Measurements from ENCODE around the gene ZC2HC1B. TPM values are rescaled to one million over a fixed set of nuclear protein-coding genes. Genes with fewer than 3 reads are reported as not detected.
"Not testable (repeated sequence)": the region's sequence is repeated elsewhere in the genome, so short reads cannot be mapped to it uniquely, and the experiment has no call there.

The ZC2HC1B gene
- total RNA-seq, 1 experiment from 2014 or later: not detected

DNA sequence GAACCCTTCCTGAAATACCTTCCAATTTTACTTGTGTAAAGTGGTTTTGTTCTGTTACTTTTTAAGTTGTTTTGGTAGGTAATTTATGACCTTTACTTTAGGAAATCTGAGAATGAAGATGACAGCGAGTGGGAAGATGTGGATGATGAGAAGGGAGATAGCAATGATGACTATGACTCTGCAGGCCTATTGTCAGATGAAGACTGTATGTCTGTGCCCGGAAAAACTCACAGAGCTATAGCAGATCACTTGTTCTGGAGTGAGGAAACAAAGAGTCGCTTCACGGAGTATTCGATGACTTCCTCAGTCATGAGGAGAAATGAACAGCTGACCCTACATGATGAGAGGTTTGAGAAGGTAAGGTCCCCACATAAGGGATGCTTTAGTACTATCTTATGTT is 6.6 kb upstream of the ZC2HC1B start:
- Mint-ChIP-seq H3K4me3 (ENCODE audit: unreplicated experiment) (no peak overlapping the region), H3K27ac (ENCODE audit: low read depth, unreplicated experiment) (no peak overlapping the region), H3K36me3 (ENCODE audit: insufficient read depth, unreplicated experiment) (peaks cover 97% of the 10 kb centered on the region), H3K27me3 (ENCODE audit: insufficient read depth, unreplicated experiment) (no peaks in the 10 kb centered on the region), H3K4me1 (ENCODE audit: insufficient read depth, unreplicated experiment) (no peaks in the 10 kb centered on the region), H3K9me3 (ENCODE audit: unreplicated experiment) (peaks cover 10% of the 10 kb centered on the region)
- intact Hi-C loops (cut with micrococcal nuclease): no loop called here
- no TSS peak for BruUV-seq (replicated peaks)
- TF ChIP-seq, protein P1, sequence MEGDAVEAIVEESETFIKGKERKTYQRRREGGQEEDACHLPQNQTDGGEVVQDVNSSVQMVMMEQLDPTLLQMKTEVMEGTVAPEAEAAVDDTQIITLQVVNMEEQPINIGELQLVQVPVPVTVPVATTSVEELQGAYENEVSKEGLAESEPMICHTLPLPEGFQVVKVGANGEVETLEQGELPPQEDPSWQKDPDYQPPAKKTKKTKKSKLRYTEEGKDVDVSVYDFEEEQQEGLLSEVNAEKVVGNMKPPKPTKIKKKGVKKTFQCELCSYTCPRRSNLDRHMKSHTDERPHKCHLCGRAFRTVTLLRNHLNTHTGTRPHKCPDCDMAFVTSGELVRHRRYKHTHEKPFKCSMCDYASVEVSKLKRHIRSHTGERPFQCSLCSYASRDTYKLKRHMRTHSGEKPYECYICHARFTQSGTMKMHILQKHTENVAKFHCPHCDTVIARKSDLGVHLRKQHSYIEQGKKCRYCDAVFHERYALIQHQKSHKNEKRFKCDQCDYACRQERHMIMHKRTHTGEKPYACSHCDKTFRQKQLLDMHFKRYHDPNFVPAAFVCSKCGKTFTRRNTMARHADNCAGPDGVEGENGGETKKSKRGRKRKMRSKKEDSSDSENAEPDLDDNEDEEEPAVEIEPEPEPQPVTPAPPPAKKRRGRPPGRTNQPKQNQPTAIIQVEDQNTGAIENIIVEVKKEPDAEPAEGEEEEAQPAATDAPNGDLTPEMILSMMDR (IDR thresholded peaks at IDR 0.05; ENCODE audit: unreplicated experiment): no peak
- ChIA-PET CTCF (no interaction called here), POLR2A (interaction anchor here (0.6 to 0.7 kb wide), 2 partner anchors 112 to 231 kb away, joined by 3 read pairs; no protein-coding TSS in a partner anchor)
- no peak for DNase-seq (ENCODE audit: unreplicated experiment)

DNA sequence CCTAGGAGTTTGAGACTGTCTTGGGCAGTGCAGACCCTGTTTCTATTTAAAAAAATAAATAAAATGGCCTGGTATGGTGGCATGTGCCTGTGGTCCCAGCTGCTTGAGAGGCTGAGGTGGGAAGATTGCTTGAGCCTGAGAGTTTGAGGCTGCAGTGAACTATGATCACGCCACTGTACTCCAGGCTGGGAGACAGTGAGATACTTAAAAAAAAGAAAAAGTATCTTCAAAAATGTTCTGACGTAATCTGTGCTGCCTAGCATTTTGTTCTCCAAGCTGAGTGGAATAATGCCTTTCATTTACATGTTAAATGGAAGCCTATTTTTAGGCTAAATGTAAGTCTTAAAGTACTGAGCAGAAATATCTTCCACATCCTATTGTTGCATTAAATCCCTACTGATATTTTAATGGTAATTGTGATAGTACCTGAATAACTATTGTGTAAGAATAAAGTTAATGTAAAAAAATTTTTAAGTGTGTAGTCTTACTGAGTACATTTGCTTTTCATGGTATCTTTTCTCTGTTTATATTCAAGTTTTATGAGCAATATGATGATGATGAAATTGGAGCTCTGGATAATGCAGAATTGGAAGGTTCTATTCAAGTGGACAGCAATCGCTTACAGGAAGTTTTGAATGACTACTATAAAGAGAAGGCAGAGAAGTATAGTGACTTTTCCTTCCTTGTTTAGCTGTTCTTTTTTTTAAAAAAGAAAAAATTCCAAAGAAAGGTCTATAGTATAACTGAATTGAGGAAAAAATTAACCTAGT is 4.2 kb upstream of the ZC2HC1B start:
- no peaks in the 10 kb centered on the region for H3K27me3 Mint-ChIP-seq (ENCODE audit: insufficient read depth, unreplicated experiment)
- DNase-seq (ENCODE audit: unreplicated experiment): no peak
- H3K27ac Mint-ChIP-seq (ENCODE audit: low read depth, unreplicated experiment): no peak overlapping the region
- CTCF ChIA-PET: interaction anchor here (1.1 kb wide), 1 partner anchor 14 kb away, joined by 3 read pairs; no protein-coding TSS in a partner anchor
- no peak overlapping the region for H3K4me3 Mint-ChIP-seq (ENCODE audit: unreplicated experiment)
- H3K4me1 Mint-ChIP-seq (ENCODE audit: insufficient read depth, unreplicated experiment): no peaks in the 10 kb centered on the region
- peaks cover 97% of the 10 kb centered on the region for H3K36me3 Mint-ChIP-seq (ENCODE audit: insufficient read depth, unreplicated experiment)
- BruUV-seq (replicated peaks): no TSS peak
- POLR2A ChIA-PET: interaction anchor here (0.7 kb wide), 2 partner anchors 10 to 157 kb away, joined by 3 to 5 read pairs; no protein-coding TSS in a partner anchor
- intact Hi-C loops (cut with micrococcal nuclease): no loop called here
- TF ChIP-seq, protein P1 (IDR thresholded peaks at IDR 0.05; ENCODE audit: unreplicated experiment): no peak
- no peaks in the 10 kb centered on the region for H3K9me3 Mint-ChIP-seq (ENCODE audit: unreplicated experiment)

DNA sequence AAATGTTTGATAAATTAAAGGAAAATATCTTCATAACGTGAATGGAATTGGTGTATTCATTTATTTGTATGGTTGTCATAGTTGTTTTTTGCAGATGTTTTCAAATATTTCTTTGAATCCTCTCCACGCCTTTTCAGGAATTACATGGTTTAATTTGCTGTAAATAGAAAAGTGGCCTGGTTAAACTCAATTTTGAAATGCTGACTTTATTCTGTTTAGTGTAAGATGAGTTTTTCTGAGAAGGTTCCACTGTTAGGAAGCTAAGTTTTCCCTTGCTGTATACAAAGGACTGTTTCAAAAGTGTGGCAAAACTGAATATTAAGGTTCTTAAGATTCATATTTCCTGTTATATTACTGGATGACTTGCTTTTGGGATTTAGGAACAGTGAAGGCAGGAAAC is 503 bp upstream of the ZC2HC1B start:
- DNase-seq (ENCODE audit: unreplicated experiment): no peak
- TF ChIP-seq, protein P1 (IDR thresholded peaks at IDR 0.05; ENCODE audit: unreplicated experiment): no peak
- ChIA-PET POLR2A (no interaction called here), CTCF (no interaction called here)
- Mint-ChIP-seq H3K27me3 (ENCODE audit: insufficient read depth, unreplicated experiment) (no peaks in the 10 kb centered on the region), H3K9me3 (ENCODE audit: unreplicated experiment) (no peaks in the 10 kb centered on the region), H3K27ac (ENCODE audit: low read depth, unreplicated experiment) (no peak overlapping the region), H3K4me1 (ENCODE audit: insufficient read depth, unreplicated experiment) (no peaks in the 10 kb centered on the region), H3K4me3 (ENCODE audit: unreplicated experiment) (no peak overlapping the region), H3K36me3 (ENCODE audit: insufficient read depth, unreplicated experiment) (peaks cover 66% of the 10 kb centered on the region)
- intact Hi-C loops (cut with micrococcal nuclease): no loop called here
- no TSS peak for BruUV-seq (replicated peaks)

DNA sequence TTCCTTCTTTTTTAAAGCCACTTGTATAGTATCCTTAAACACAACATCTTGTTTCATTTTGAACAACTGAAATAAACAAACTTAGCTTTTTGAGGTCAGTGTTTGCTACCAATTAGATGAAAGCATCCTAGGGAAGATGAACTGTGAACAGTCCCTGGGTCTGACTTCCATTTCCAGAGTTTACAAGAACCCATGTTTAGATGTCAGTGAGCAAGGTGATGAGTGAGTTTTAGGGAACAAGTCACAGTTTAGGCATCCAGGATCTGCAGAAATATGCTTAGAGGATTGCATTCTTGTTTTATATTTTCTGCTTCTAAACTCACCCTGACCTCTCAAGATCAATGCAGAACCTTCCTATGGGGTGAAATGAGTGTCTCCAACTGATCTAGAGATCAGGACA is 3.0 kb downstream of the ZC2HC1B start:
- Mint-ChIP-seq H3K4me3 (ENCODE audit: unreplicated experiment) (no peak overlapping the region), H3K4me1 (ENCODE audit: insufficient read depth, unreplicated experiment) (no peaks in the 10 kb centered on the region), H3K27me3 (ENCODE audit: insufficient read depth, unreplicated experiment) (no peaks in the 10 kb centered on the region), H3K36me3 (ENCODE audit: insufficient read depth, unreplicated experiment) (peaks cover 32% of the 10 kb centered on the region), H3K9me3 (ENCODE audit: unreplicated experiment) (no peaks in the 10 kb centered on the region), H3K27ac (ENCODE audit: low read depth, unreplicated experiment) (no peak overlapping the region)
- ChIA-PET POLR2A (interaction anchor here (2.0 kb wide), 1 partner anchor 24 kb away, joined by 5 read pairs; the partner anchor contains the start of gene LTV1), CTCF (no interaction called here)
- no peak for DNase-seq (ENCODE audit: unreplicated experiment)
- intact Hi-C loops (cut with micrococcal nuclease): no loop called here
- no TSS peak for BruUV-seq (replicated peaks)
- TF ChIP-seq, protein P1 (IDR thresholded peaks at IDR 0.05; ENCODE audit: unreplicated experiment): no peak

DNA sequence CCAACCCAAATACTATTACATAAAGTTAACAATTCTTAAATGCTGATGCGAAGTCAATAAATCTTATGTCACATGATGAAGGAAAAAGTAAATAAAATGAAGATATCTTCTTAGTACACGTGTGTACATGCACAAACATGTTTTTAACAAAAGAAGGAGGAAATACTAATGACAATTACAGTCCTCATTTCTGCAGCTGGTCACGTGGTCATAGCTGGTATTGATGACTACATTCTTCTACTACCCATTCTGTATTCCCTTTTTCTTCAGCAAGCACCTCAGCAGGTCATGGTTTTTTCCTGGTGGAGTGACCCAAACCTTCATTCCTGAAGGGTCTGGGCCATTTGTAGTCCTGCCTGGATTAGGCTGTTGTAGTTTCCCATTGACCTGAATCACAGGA is 4.5 kb downstream of the ZC2HC1B start:
- BruUV-seq (replicated peaks); H3K27me3 Mint-ChIP-seq (ENCODE audit: insufficient read depth, unreplicated experiment); CTCF ChIA-PET; H3K4me1 Mint-ChIP-seq (ENCODE audit: insufficient read depth, unreplicated experiment); H3K9me3 Mint-ChIP-seq (ENCODE audit: unreplicated experiment); H3K4me3 Mint-ChIP-seq (ENCODE audit: unreplicated experiment); intact Hi-C loops (cut with micrococcal nuclease); DNase-seq (ENCODE audit: unreplicated experiment); H3K27ac Mint-ChIP-seq (ENCODE audit: low read depth, unreplicated experiment): not testable (repeated sequence)
- POLR2A ChIA-PET: interaction anchor here (2.0 kb wide), 1 partner anchor 26 kb away, joined by 5 read pairs; the partner anchor contains the start of gene LTV1
- H3K36me3 Mint-ChIP-seq (ENCODE audit: insufficient read depth, unreplicated experiment): peaks cover 19% of the 10 kb centered on the region

DNA sequence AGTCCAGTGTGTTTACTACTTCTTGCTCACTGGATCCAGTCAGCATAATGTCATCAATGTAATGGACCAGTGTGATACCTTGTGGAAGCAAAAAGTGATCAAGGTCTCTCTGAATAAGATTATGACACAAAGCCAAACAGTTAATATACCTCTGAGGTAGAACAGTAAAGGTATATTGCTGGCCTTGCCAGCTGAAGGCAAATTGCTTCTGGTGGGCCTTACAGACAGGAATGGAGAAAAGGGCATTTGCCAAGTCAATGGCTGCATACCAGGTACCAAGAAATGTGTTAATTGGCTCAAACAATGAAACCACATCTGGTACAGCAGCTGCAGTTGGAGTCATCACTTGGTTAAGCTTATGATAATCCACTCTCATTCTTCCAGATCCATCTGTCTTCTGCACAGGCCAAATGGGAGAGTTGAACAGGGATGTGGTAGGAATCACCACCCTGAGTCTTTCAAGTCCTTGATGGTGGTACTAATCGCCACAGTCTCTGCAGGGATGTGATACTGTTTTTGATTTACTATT is 7.0 kb downstream of the ZC2HC1B start:
- H3K36me3 Mint-ChIP-seq (ENCODE audit: insufficient read depth, unreplicated experiment); H3K27me3 Mint-ChIP-seq (ENCODE audit: insufficient read depth, unreplicated experiment); H3K4me3 Mint-ChIP-seq (ENCODE audit: unreplicated experiment); intact Hi-C loops (cut with micrococcal nuclease); POLR2A ChIA-PET; H3K9me3 Mint-ChIP-seq (ENCODE audit: unreplicated experiment); CTCF ChIA-PET; DNase-seq (ENCODE audit: unreplicated experiment); BruUV-seq (replicated peaks); H3K4me1 Mint-ChIP-seq (ENCODE audit: insufficient read depth, unreplicated experiment); H3K27ac Mint-ChIP-seq (ENCODE audit: low read depth, unreplicated experiment): not testable (repeated sequence)
